NCI-H524 (cell line): ENCODE measurements around the gene CPTP.
A peak's percentile ranks its signal among the peaks of the same experiment; 100 is the strongest.

Experiments
- DNase-seq, 2 experiments: peaks; one replicate each; lab custom pipeline; 2025; lab: John Stamatoyannopoulos, UW

CPTP gene

DNA sequence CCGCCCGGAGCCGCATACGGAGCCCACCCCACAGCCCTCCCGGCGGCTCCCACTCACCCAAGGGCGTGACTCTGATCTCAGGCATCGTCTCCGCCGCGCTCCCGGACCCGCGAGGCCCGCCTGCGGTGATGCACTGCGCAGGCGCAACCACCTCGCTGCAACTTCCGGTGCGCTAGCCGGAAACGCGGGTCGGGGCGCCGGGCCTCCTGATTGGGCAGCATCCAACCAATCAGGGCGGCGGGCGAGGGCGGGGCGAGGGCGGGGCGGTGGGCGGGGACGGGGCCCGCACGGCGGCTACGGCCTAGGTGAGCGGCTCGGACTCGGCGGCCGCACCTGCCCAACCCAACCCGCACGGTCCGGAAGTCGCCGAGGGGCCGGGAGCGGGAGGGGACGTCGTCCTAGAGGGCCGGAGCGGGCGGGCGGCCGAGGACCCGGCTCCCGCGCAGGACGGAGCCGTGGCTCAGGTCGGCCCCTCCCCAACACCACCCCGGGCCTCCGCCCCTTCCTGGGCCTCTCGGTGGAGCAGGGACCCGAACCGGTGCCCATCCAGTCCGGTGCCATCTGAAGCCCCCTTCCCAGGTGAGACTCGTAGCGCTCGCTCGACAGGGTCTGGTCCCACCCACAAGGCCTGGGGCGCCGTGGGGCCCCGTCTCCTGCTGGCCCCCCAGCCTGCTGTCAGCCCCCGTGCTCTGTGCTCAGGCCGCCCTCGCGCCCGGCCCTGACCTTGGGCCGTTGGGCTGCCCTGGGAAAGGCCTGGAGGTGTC, at the start of gene CPTP, which contains the start of gene INTS11:
Gene CPTP (plus strand): TSS at position 279 of the 764 bp plus-strand sequence. CDS start 2,109 bp downstream, outside the sequence.
Gene INTS11 (minus strand): TSS at position 137 of the 764 bp plus-strand sequence. CDS start 52 bp downstream, at position 85.
- DNase-seq: peak; percentile 70 to 85

DNA sequence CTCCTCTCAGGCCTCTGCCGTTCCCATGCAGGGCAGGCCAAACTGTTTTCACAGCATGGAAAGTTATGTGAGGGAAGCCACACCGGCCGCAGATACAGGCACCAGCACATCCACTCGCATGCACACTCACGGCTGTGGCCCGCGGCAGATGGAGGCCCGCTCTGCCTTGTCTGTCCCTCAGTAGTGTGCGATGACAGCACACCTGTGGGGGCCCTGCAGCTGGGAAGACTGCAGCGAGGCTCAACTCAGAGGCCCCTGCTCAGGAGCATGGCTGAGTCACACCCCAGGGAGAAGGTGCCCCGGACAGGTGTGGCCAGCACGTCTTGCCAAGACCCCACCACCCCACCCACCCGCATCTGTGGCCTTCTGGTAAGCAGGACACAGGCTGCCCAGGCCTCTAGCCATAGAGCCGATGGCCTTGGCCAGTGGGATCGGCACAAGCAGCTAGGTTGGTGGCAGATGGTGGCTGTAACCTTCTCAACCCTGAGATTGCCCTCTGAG, 49.6 kb upstream of the CPTP start:
- DNase-seq: no peak

- no peak for DNase-seq
These were observed 48.8 kb upstream of the CPTP start for GRCh38 chr1:1275836-1276235.

GRCh38 chr1:1278620-1279019, 46.0 kb upstream of the CPTP start:
- DNase-seq: no peak

DNA sequence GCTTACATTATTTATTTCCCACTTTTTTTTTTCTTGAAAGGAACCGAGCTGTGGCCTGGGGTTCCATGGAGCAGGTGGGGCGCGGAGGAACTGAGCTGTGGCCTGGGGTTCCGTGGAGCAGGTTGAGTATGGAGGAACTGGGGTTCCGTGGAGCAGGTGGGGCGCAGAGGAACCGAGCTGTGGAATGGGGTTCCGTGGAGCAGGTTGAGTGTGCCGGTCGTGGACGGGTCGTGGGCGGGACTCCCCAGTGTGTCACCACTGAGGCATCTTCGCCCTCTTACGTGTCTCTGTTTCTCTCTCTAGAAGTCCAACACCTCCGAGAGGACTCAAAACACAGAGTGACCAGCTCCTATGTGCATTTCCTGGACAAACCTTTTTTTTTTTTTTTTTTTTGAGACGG, 45.6 kb upstream of the CPTP start:
- no peak for DNase-seq

- no peak for DNase-seq
These were observed 43.7 kb upstream of the CPTP start for GRCh38 chr1:1280782-1281481.

DNA sequence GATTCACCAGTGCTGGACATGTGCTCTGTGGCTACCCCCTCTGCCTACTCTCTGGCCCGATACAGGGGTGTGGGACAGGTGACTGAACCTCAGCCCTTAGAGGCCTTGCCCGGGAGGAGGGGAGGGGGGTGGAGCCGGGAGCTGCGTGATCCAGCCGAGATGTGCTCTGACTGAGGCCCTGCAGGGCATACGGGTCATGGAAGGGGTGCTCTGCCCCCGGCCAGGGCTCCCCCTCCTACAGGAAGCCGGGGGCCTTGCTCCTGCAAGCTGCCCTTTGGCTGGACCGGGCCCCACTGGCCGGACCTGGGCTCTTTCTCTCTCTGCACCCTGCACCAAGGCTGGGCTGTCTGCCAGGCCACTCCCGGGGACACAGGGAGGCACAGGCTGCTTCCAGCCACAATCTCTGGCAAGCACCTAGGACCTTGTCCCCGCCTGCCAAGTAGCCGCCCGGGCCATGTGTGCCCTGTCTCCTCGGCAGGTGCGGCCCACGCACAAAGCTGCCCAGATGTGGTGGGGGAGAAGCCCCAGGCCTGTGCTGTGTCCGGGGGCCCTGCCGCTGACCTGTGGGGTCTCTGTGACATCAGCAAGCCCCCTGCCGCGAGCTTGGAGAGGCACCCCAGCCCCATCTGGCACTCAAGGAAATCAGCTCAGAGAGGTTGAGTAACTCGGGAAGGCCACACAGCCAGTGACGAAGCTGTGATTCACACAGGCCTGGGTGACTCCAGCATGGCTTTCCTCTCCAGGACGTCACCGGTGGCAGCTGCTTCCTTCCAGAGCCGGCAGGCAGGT, 42.9 kb upstream of the CPTP start:
- DNase-seq: no peak

DNA sequence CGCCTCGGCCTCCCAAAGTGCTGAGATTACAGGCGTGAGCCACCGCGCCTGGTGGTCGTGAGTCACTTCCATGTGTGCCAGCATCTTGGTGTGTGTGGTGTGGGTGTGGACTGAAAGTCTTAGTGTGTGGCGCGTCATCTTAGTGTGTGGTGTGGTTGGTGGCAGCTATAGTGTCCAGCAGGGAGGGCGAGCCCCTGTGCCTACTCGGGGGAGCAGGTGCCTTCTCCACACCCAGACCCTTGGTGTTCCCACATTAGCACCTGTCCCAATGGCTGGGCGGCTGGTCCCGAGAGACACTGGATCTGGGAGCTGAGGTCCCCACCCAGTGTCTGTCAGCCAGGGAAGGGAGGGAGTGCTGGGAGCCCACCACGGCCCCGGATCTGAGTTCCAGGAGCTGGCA, 41.6 kb upstream of the CPTP start:
- DNase-seq: no peak

DNA sequence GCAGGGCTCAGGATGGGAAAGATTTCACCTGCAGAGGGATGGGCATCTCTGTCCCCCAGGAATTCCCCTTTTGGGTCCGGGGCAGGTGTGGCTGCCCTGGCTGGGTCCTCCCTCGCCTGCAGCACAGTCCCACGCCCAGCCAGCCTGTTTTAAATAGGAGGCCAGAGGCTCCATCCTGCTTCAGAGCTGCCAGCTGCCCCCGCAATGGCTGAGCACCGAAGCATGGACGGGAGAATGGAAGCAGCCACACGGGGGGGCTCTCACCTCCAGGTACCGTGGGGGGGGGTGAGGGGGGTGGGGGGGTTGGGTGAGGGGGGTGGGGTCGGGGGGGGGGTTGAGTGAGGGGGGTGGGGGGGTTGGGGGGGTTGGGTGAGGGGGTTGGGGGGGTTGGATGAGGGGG, 40.8 kb upstream of the CPTP start:
- no peak for DNase-seq

DNA sequence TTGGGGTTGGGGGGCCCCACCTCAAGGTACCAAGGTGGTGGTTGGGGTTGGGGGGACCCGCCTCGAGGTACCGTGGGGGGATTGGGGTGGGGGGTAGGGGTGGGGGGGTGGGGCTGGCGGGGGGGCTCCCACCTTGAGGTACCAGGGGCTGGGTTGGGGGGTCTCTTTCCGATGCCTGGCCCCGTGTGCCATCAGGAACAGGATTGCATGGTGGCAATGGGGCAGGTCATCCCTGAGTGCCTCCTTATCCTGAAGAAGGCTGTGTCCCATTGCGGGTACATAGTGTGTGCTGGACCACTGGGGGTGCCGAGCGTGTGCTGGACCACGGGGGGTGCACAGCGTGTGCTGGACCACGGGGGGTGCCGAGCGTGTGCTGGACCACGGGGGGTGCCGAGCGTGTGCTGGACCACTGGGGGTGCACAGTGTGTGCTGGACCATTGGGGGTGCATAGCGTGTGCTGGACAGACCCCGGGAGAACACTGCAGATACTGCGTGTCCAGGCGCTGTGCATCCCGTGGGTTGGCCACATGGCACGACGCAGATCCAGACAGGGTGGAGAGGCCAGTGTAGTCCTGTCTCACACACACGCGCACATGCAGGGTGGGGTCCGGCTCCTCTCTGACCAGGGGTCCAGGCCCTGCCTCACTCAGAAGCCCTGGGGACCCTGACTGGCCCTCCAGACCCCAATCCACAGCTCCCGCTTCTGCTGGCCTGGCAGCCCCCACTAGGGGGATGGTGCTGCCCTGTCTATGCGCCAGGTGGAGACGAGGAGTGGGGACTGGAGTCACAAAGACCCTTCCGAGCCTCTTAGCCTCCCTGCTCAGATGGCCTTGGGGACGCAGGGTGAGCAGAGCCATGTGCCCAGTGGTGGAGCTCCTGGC, 40.1 kb upstream of the CPTP start:
- no peak for DNase-seq

DNA sequence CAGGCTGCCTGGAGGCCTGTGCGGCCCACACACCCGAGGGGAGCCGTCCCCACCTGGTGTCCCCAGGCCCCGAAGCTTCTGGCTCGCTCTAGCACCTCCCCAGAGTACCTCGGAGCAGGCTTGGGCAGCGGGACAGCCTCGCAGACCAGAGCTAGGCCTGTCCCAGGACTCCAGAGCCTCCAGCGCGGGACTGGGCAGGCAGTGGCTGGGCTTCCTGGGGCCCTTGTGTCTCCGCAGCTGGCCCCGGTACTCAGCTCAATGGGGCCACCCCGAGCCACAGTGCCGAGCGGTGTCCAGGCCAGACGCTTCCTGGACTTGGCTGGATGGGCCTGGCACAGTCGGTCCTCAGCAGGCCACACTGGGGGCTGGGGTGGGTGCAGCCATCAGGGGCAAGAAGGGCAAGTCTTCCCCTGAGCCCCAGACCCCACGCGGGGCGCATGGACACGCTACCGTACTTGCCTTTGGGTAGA, 39.5 kb upstream of the CPTP start:
- DNase-seq: no peak

DNA sequence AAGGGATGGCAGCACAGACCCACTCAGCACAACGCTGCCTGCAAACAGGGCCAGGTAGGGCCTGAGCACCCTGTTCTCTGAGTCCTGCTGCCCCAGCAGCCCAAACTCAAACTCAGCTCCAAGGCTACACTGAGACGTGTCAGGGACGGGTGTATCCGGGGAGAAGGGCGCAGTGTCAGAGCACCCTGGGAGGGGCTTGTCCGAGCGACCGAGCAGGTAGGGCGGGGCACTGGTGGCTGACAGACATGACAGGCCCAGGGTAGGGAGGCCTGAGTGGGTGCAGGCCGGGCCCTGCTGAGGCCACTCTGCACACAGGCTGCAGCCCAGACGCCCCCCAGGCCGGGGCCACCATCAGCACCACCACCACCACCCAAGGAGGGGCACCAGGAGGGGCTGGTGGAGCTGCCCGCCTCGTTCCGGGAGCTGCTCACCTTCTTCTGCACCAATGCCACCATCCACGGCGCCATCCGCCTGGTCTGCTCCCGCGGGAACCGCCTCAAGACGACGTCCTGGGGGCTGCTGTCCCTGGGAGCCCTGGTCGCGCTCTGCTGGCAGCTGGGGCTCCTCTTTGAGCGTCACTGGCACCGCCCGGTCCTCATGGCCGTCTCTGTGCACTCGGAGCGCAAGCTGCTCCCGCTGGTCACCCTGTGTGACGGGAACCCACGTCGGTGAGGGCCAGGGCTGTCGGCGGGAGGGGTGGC, 38.8 kb upstream of the CPTP start:
- peak in 1 of 2 experiments; percentile 28 for DNase-seq

DNA sequence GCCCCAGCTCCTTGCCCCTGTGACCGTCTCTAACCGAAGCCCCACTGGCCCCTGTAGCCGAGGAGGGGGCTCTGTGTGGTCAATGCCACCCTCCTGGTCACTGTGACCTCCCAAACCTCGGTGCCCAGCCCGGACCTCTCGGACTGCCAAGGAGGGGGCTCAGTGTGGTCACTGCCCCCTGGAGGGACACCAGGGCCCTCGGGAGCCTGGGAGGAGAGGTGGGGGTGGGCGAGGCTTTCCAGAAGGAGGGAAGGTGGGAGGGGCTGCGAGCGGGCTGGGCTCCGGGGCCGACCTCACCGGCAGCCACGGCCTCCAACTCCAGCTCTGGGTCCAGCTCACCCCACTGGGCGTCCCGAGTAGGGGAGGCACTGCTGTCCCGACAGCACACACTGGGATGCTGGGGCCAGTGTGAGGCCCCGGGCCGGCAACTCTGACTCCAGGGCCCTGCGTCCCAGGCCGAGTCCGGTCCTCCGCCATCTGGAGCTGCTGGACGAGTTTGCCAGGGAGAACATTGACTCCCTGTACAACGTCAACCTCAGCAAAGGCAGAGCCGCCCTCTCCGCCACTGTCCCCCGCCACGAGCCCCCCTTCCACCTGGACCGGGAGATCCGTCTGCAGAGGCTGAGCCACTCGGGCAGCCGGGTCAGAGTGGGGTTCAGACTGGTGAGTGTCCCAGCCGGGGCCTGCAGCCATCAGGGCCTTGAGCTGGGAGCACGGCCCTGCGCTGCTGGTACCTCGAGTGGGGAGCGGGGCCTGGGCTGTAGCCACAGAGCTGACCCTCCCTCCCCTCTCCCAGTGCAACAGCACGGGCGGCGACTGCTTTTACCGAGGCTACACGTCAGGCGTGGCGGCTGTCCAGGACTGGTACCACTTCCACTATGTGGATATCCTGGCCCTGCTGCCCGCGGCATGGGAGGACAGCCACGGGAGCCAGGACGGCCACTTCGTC, 38.0 kb upstream of the CPTP start:
- no peak for DNase-seq

- no peak for DNase-seq
These were observed 37.1 kb upstream of the CPTP start for GRCh38 chr1:1287288-1288110.

- DNase-seq: peak in 1 of 2 experiments; percentile 50
These were observed 34.3 kb upstream of the CPTP start for GRCh38 chr1:1290238-1290731.

DNA sequence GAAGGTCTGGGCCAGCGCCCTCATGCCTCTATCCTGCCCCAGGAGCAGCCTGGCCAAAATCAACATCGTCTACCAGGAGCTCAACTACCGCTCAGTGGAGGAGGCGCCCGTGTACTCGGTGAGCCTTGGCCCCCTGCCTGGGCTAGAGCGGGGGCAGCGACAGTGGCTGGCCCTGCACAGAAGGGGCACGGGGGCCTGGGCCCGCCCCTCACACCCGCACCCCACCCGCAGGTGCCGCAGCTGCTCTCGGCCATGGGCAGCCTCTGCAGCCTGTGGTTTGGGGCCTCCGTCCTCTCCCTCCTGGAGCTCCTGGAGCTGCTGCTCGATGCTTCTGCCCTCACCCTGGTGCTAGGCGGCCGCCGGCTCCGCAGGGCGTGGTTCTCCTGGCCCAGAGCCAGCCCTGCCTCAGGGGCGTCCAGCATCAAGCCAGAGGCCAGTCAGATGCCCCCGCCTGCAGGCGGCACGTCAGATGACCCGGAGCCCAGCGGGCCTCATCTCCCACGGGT, 33.5 kb upstream of the CPTP start:
- DNase-seq: no peak

- DNase-seq: peak in 1 of 2 experiments; percentile 69
These were observed 32.8 kb upstream of the CPTP start for GRCh38 chr1:1291548-1292441.
